GM18505 (cell line): ENCODE results near the gene BIRC6.

Experiments
- ATAC-seq: cut with Tn5 transposase; IDR thresholded peaks from one replicate; pipeline ENCODE4 v1.9.1; 2021; ENCODE audit not compliant: unreplicated experiment
- POLR2A ChIP-seq: IDR thresholded peaks from 4 replicates; pipeline ENCODE4 v1.6.1; 2011; ENCODE audit warnings: borderline replicate concordance; ENCODE audit not compliant: insufficient read depth, insufficient read length; ENCODE audit errors: extremely low read depth

The BIRC6 gene

GRCh38 chr2:32386739-32387138 is 29.9 kb downstream of the BIRC6 start:
- no peak for ATAC-seq
- TF ChIP-seq POLR2A, result no peak

GRCh38 chr2:32399221-32399620 is 42.4 kb downstream of the BIRC6 start:
- ATAC-seq, result no peak
- no peak for TF ChIP-seq POLR2A

- no peak for ATAC-seq
- TF ChIP-seq POLR2A, result no peak
These were observed 45.3 kb downstream of the BIRC6 start for GRCh38 chr2:32402091-32402490.

- no peak for ATAC-seq
- TF ChIP-seq POLR2A, result no peak
These were observed 47.0 kb downstream of the BIRC6 start for GRCh38 chr2:32403782-32404181.

- no peak for TF ChIP-seq POLR2A
- no peak for ATAC-seq
These were observed 47.9 kb downstream of the BIRC6 start for GRCh38 chr2:32404691-32405090.

GRCh38 chr2:32416519-32416918 is 59.7 kb downstream of the BIRC6 start:
- no peak for TF ChIP-seq POLR2A
- ATAC-seq, result no peak

- no peak for ATAC-seq
These were observed 60.8 kb downstream of the BIRC6 start for GRCh38 chr2:32417659-32418058.

GRCh38 chr2:32418778-32419177 is 62.0 kb downstream of the BIRC6 start:
- no peak for ATAC-seq
- TF ChIP-seq POLR2A, result no peak

More at GRCh38 chr2:32417659-32418058, 60.8 kb downstream of the BIRC6 start:
- no peak for TF ChIP-seq POLR2A

GRCh38 chr2:32422133-32422532 is 65.3 kb downstream of the BIRC6 start:
- ATAC-seq, result no peak

GRCh38 chr2:32423536-32423935 is 66.7 kb downstream of the BIRC6 start:
- ATAC-seq, result no peak
- no peak for TF ChIP-seq POLR2A

More at GRCh38 chr2:32422133-32422532, 65.3 kb downstream of the BIRC6 start:
- no peak for TF ChIP-seq POLR2A

GRCh38 chr2:32424739-32425138 is 67.9 kb downstream of the BIRC6 start:
- TF ChIP-seq POLR2A, result no peak
- ATAC-seq, result no peak

GRCh38 chr2:32425719-32426141 is 68.9 kb downstream of the BIRC6 start:
- ATAC-seq, result no peak

GRCh38 chr2:32427672-32428610 is 71.1 kb downstream of the BIRC6 start:
- no peak for ATAC-seq
- TF ChIP-seq POLR2A, result no peak

More at GRCh38 chr2:32425719-32426141, 68.9 kb downstream of the BIRC6 start:
- TF ChIP-seq POLR2A, result no peak

GRCh38 chr2:32430804-32431203 is 74.0 kb downstream of the BIRC6 start:
- TF ChIP-seq POLR2A, result no peak
- ATAC-seq, result no peak

GRCh38 chr2:32436150-32436549 is 79.3 kb downstream of the BIRC6 start:
- no peak for ATAC-seq
- no peak for TF ChIP-seq POLR2A

GRCh38 chr2:32442020-32442467 is 85.2 kb downstream of the BIRC6 start:
- no peak for ATAC-seq

More at GRCh38 chr2:32442020-32442467, 85.2 kb downstream of the BIRC6 start:
- no peak for TF ChIP-seq POLR2A
